K562 (cell line): ENCODE results near the gene TTLL11.

Experiments
- CHD2 ChIP-seq: IDR thresholded peaks from 2 replicates; pipeline ENCODE4 v1.6.1; 2011; ENCODE audit warnings: low read depth, low read length
- E4F1 ChIP-seq: fragments of 250-450 bp; sonication (Bioruptor Pico); IDR thresholded peaks from 2 replicates; pipeline ENCODE4 v1.5.0; 2021; ENCODE audit warnings: mild to moderate bottlenecking, borderline replicate concordance
- ELF2 ChIP-seq: fragments of 250-450 bp; sonication (Bioruptor Pico); IDR thresholded peaks from 2 replicates; pipeline ENCODE4 v1.5.0; 2021; ENCODE audit warnings: mild to moderate bottlenecking
- MCM3 ChIP-seq: fragments of 450-650 bp; IDR thresholded peaks from 2 replicates; pipeline ENCODE4 v1.6.1; 2016
- MIER1 ChIP-seq: fragments of 450-650 bp; IDR thresholded peaks from 2 replicates; pipeline ENCODE4 v1.6.1; 2016; ENCODE audit warnings: antibody characterized with exemption, mild to moderate bottlenecking, low read depth
- MTF1 ChIP-seq: fragments of 250-450 bp; sonication (Bioruptor Pico); IDR thresholded peaks from 2 replicates; pipeline ENCODE4 v1.9.0; 2021; ENCODE audit warnings: moderate library complexity, mild to moderate bottlenecking, inconsistent platforms, borderline replicate concordance
- POU5F1 ChIP-seq: fragments of 150-350 bp; IDR thresholded peaks from 2 replicates; pipeline ENCODE4 v1.6.1; 2014; ENCODE audit warnings: borderline replicate concordance, low read length, low read depth, mild to moderate bottlenecking; ENCODE audit not compliant: partially characterized antibody
- PRMT5 ChIP-seq: sonication (generic); formaldehyde crosslinking; IDR thresholded peaks from 2 replicates; pipeline ENCODE4 v1.5.0; 2020; ENCODE audit warnings: missing genetic modification reagents
- RNF2 ChIP-seq: sonication (generic); IDR thresholded peaks from 2 replicates; pipeline ENCODE4 v1.6.1; 2016
- ZNF436 ChIP-seq: fragments of 250-450, 450-650 bp; sonication (Bioruptor Pico); formaldehyde crosslinking; IDR thresholded peaks from 2 replicates; pipeline ENCODE4 v1.7.0; 2020; ENCODE audit warnings: mild to moderate bottlenecking
- TF ChIP-seq, protein P1 (sequence below): fragments of 450-650 bp; IDR thresholded peaks from 2 replicates; pipeline ENCODE4 v1.6.1; 2016; ENCODE audit warnings: low read depth, mild to moderate bottlenecking, moderate library complexity
- TF ChIP-seq, protein P2 (sequence below), 3 experiments: IDR thresholded peaks in 2 of 3; conservative IDR thresholded peaks in 1 of 3; 2 replicates each; pipeline ENCODE4 v1.5.1; 2011 to 2012; ENCODE audit warnings: low read length in 3 of 3, mild to moderate bottlenecking in 3 of 3, control low read depth in 2 of 3, improper control_type of control experiment in 1 of 3, inconsistent platforms in 1 of 3, low read depth in 1 of 3, mixed read lengths in 1 of 3, moderate library complexity in 1 of 3; ENCODE audit not compliant: insufficient read depth in 2 of 3

GRCh38 chr9:121946465-121946864 is 146.6 kb downstream of the TTLL11 start:
- TF ChIP-seq CHD2 (no peak), ZNF436 (CRISPR knock-in tag) (no peak), MCM3 (no peak), POU5F1 (no peak), ELF2 (CRISPR knock-in tag) (no peak), RNF2 (no peak), MTF1 (no peak), PRMT5 (CRISPR knock-in tag) (no peak), MIER1 (no peak), E4F1 (CRISPR knock-in tag) (no peak)
- TF ChIP-seq, protein P1, sequence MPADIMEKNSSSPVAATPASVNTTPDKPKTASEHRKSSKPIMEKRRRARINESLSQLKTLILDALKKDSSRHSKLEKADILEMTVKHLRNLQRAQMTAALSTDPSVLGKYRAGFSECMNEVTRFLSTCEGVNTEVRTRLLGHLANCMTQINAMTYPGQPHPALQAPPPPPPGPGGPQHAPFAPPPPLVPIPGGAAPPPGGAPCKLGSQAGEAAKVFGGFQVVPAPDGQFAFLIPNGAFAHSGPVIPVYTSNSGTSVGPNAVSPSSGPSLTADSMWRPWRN: no peak
- TF ChIP-seq, protein P2, sequence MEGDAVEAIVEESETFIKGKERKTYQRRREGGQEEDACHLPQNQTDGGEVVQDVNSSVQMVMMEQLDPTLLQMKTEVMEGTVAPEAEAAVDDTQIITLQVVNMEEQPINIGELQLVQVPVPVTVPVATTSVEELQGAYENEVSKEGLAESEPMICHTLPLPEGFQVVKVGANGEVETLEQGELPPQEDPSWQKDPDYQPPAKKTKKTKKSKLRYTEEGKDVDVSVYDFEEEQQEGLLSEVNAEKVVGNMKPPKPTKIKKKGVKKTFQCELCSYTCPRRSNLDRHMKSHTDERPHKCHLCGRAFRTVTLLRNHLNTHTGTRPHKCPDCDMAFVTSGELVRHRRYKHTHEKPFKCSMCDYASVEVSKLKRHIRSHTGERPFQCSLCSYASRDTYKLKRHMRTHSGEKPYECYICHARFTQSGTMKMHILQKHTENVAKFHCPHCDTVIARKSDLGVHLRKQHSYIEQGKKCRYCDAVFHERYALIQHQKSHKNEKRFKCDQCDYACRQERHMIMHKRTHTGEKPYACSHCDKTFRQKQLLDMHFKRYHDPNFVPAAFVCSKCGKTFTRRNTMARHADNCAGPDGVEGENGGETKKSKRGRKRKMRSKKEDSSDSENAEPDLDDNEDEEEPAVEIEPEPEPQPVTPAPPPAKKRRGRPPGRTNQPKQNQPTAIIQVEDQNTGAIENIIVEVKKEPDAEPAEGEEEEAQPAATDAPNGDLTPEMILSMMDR (IDR thresholded peaks at IDR 0.05 in 2 of 3, conservative IDR thresholded peaks at IDR 0.05 in 1 of 3; ENCODE audit: insufficient read depth in 2 of 3, low read depth in 1 of 3, low read length in 3 of 3): no peak
